WTC11 (cell line): ENCODE measurements around the gene ARHGAP42. TPM values are rescaled to one million over a fixed set of nuclear protein-coding genes. Genes with fewer than 3 reads are reported as not detected.

Experiments used
- ATAC-seq: fragments of 200-7000 bp; cut with Tn5 transposase; 2 replicates; pipeline ENCODE4 v1.10.0; 2021; ENCODE audit warnings: mild to moderate bottlenecking, moderate library complexity
- CTCF ChIA-PET: fragments of 300-600 bp; sonication (Branson Sonifier 250); formaldehyde crosslinking; loops from one replicate; lab custom pipeline; 2021; ENCODE audit warnings: antibody characterized with exemption; lab: Charles Lee
- POLR2A ChIA-PET: fragments of 350-600 bp; sonication (Branson Sonifier 250); formaldehyde crosslinking; loops from one replicate; lab custom pipeline; 2021; ENCODE audit warnings: antibody characterized with exemption; lab: Charles Lee
- DNase-seq: peaks from one replicate; pipeline ENCODE4 v3.0.0; 2021; ENCODE audit warnings: low spot score
- H3K27ac Mint-ChIP-seq: 2 replicates; pipeline ENCODE4 v1.8.0; 2021; ENCODE audit warnings: mixed read lengths
- H3K27me3 Mint-ChIP-seq: 2 replicates; pipeline ENCODE4 v1.8.0; 2021; ENCODE audit warnings: low read depth, mild to moderate bottlenecking, moderate library complexity, mixed read lengths
- H3K36me3 Mint-ChIP-seq: 2 replicates; pipeline ENCODE4 v1.8.0; 2021; ENCODE audit warnings: mixed read lengths
- H3K4me1 Mint-ChIP-seq: 2 replicates; pipeline ENCODE4 v1.8.0; 2022; ENCODE audit warnings: mixed read lengths
- H3K4me3 Mint-ChIP-seq: 2 replicates; pipeline ENCODE4 v1.8.0; 2021; ENCODE audit warnings: mild to moderate bottlenecking, moderate library complexity, mixed read lengths
- H3K9me3 Mint-ChIP-seq: 2 replicates; pipeline ENCODE4 v1.8.0; 2021; ENCODE audit warnings: mixed read lengths
- AR ChIP-seq: fragments of 250-450 bp; sonication (Bioruptor Pico); IDR thresholded peaks from 2 replicates; pipeline ENCODE4 v1.9.0; 2021; ENCODE audit warnings: mild to moderate bottlenecking
- ATF2 ChIP-seq: sonication (generic); formaldehyde crosslinking; IDR thresholded peaks from 2 replicates; pipeline ENCODE4 v1.8.1; 2022; ENCODE audit warnings: low read depth, missing genetic modification reagents, borderline replicate concordance
- CREM ChIP-seq: sonication (generic); formaldehyde crosslinking; IDR thresholded peaks from 2 replicates; pipeline ENCODE4 v1.8.1; 2022; ENCODE audit warnings: mild to moderate bottlenecking, missing genetic modification reagents, moderate library complexity
- E2F5 ChIP-seq: sonication (generic); formaldehyde crosslinking; IDR thresholded peaks from 2 replicates; pipeline ENCODE4 v1.8.1; 2022; ENCODE audit warnings: mild to moderate bottlenecking, moderate library complexity, missing genetic modification reagents
- ETV6 ChIP-seq: sonication (generic); formaldehyde crosslinking; IDR thresholded peaks from 2 replicates; pipeline ENCODE4 v1.8.1; 2022; ENCODE audit warnings: mild to moderate bottlenecking, missing genetic modification reagents
- GABPB1 ChIP-seq: sonication (generic); formaldehyde crosslinking; IDR thresholded peaks from 2 replicates; pipeline ENCODE4 v1.8.1; 2023; ENCODE audit warnings: mild to moderate bottlenecking, missing genetic modification reagents
- GRHL2 ChIP-seq: fragments of 250-450 bp; sonication (Bioruptor Pico); IDR thresholded peaks from 2 replicates; pipeline ENCODE4 v1.8.0; 2022; ENCODE audit warnings: mild to moderate bottlenecking, moderate library complexity; ENCODE audit not compliant: insufficient replicate concordance, severe bottlenecking
- KAT7 ChIP-seq: sonication (generic); formaldehyde crosslinking; IDR thresholded peaks from 2 replicates; pipeline ENCODE4 v1.8.1; 2023; ENCODE audit warnings: missing genetic modification reagents, mild to moderate bottlenecking, borderline replicate concordance
- MXD4 ChIP-seq: fragments of 250-450 bp; sonication (Bioruptor Pico); IDR thresholded peaks from 2 replicates; pipeline ENCODE4 v1.8.0; 2021; ENCODE audit warnings: mild to moderate bottlenecking, moderate library complexity, borderline replicate concordance
- MYBL2 ChIP-seq: sonication (generic); formaldehyde crosslinking; IDR thresholded peaks from 2 replicates; pipeline ENCODE4 v1.8.1; 2023; ENCODE audit warnings: mild to moderate bottlenecking, moderate library complexity, missing genetic modification reagents
- NFE2L1 ChIP-seq: sonication (generic); formaldehyde crosslinking; IDR thresholded peaks from 2 replicates; pipeline ENCODE4 v1.8.1; 2023; ENCODE audit warnings: missing genetic modification reagents
- NR2C2 ChIP-seq: sonication (generic); formaldehyde crosslinking; IDR thresholded peaks from 2 replicates; pipeline ENCODE4 v1.8.0; 2022; ENCODE audit warnings: mild to moderate bottlenecking, missing genetic modification reagents
- OVOL2 ChIP-seq: fragments of 250-450 bp; sonication (Bioruptor Pico); IDR thresholded peaks from 2 replicates; pipeline ENCODE4 v1.9.0; 2021; ENCODE audit warnings: mild to moderate bottlenecking, borderline replicate concordance
- SMAD4 ChIP-seq: sonication (generic); formaldehyde crosslinking; IDR thresholded peaks from 2 replicates; pipeline ENCODE4 v1.8.0; 2022; ENCODE audit warnings: mild to moderate bottlenecking, missing genetic modification reagents
- ZNF121 ChIP-seq: sonication (generic); formaldehyde crosslinking; IDR thresholded peaks from 2 replicates; pipeline ENCODE4 v1.8.0; 2023; ENCODE audit warnings: missing genetic modification reagents
- ZNF138 ChIP-seq: sonication (generic); formaldehyde crosslinking; conservative IDR thresholded peaks from 2 replicates; pipeline ENCODE4 v1.8.1; 2022; ENCODE audit warnings: mild to moderate bottlenecking, moderate library complexity, missing genetic modification reagents
- ZNF232 ChIP-seq: sonication (generic); formaldehyde crosslinking; IDR thresholded peaks from 2 replicates; pipeline ENCODE4 v1.8.0; 2022; ENCODE audit warnings: mild to moderate bottlenecking, missing genetic modification reagents
- ZNF263 ChIP-seq: sonication (generic); formaldehyde crosslinking; IDR thresholded peaks from 2 replicates; pipeline ENCODE4 v1.8.1; 2022; ENCODE audit warnings: low read depth, mild to moderate bottlenecking, moderate library complexity, missing genetic modification reagents
- ZNF671 ChIP-seq: fragments of 250-450 bp; sonication (Bioruptor Pico); IDR thresholded peaks from 2 replicates; pipeline ENCODE4 v1.8.0; 2021; ENCODE audit warnings: mild to moderate bottlenecking
- total RNA-seq: library from RNA; stranded (reverse); gene quantifications from 3 replicates; pipeline ENCODE4 v1.2.3, GENCODE V29; 2021
- TF ChIP-seq, protein P1 (sequence below): sonication (generic); formaldehyde crosslinking; IDR thresholded peaks from 2 replicates; pipeline ENCODE4 v1.8.0; 2022; ENCODE audit warnings: mild to moderate bottlenecking, missing genetic modification reagents
- TF ChIP-seq, protein P2 (sequence below): sonication (generic); formaldehyde crosslinking; IDR thresholded peaks from 2 replicates; pipeline ENCODE4 v1.8.0; 2022; ENCODE audit warnings: mild to moderate bottlenecking, missing genetic modification reagents
- TF ChIP-seq, protein P3 (sequence below): sonication (generic); formaldehyde crosslinking; IDR thresholded peaks from 2 replicates; pipeline ENCODE4 v1.8.1; 2023; ENCODE audit warnings: mild to moderate bottlenecking, missing genetic modification reagents

The ARHGAP42 gene
- total RNA-seq, 1 experiment from 2014 or later, result 32.5 TPM

GRCh38 chr11:100882957-100883356, 195.9 kb downstream of the ARHGAP42 start (continued):
- TF ChIP-seq ZNF263 (CRISPR knock-in tag) (no peak), ZNF138 (CRISPR knock-in tag) (no peak), ZNF121 (no peak), MXD4 (CRISPR knock-in tag) (no peak)

DNA sequence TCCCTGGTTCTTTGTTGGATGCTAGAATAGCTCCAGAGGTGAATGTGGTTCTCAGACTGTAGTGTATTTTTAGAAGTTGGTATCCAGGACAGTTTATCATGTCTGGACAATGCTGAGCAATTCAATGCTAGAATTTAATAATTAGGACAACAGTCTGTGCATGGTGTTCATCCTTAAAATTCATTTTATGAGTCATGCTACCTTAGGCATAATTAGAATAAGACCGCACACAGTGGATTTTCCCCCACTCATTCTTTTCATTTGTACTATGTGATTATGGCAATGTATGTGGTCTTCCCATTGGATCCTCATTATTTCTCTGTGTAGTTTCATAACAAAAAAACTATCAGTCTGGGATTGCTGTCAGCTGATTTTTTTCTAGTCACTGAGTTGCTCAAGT, 196.7 kb downstream of the ARHGAP42 start:
- ChIA-PET POLR2A (no interaction called here), CTCF (no interaction called here)
- H3K27me3 Mint-ChIP-seq, result no peaks in the 10 kb centered on the region
- TF ChIP-seq ZNF232, result no peak
- TF ChIP-seq, protein P1, sequence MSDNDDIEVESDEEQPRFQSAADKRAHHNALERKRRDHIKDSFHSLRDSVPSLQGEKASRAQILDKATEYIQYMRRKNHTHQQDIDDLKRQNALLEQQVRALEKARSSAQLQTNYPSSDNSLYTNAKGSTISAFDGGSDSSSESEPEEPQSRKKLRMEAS (CRISPR knock-in tag), result no peak
- TF ChIP-seq NR2C2 (CRISPR knock-in tag), result no peak
- no peak for TF ChIP-seq NFE2L1 (CRISPR knock-in tag)
- no peak for TF ChIP-seq OVOL2
- H3K9me3 Mint-ChIP-seq, result peaks cover 22% of the 10 kb centered on the region
- H3K4me1 Mint-ChIP-seq, result peaks cover 8% of the 10 kb centered on the region
- ATAC-seq, result no peak
- peaks cover 11% of the 10 kb centered on the region for H3K36me3 Mint-ChIP-seq
- no peak overlapping the region for H3K27ac Mint-ChIP-seq
- no peak for DNase-seq
- no peak overlapping the region for H3K4me3 Mint-ChIP-seq

- peak; percentile 87 for ATAC-seq
- CTCF ChIA-PET, result no interaction called here
- H3K4me1 Mint-ChIP-seq, result peaks cover 6% of the 10 kb centered on the region
Measured at GRCh38 chr11:100887659-100888058, 200.6 kb downstream of the ARHGAP42 start.

GRCh38 chr11:100888836-100889235, 201.7 kb downstream of the ARHGAP42 start:
- no peak for ATAC-seq
- no peak overlapping the region for H3K27ac Mint-ChIP-seq
- no peak for DNase-seq
- POLR2A ChIA-PET, result no interaction called here
- no peaks in the 10 kb centered on the region for H3K36me3 Mint-ChIP-seq
- CTCF ChIA-PET, result no interaction called here
- no peak overlapping the region for H3K4me3 Mint-ChIP-seq
- H3K4me1 Mint-ChIP-seq, result peaks cover 6% of the 10 kb centered on the region
- no peaks in the 10 kb centered on the region for H3K27me3 Mint-ChIP-seq
- H3K9me3 Mint-ChIP-seq, result no peaks in the 10 kb centered on the region
- no peak for TF ChIP-seq GABPB1
- no peak for TF ChIP-seq E2F5 (CRISPR knock-in tag)
- TF ChIP-seq, protein P2, sequence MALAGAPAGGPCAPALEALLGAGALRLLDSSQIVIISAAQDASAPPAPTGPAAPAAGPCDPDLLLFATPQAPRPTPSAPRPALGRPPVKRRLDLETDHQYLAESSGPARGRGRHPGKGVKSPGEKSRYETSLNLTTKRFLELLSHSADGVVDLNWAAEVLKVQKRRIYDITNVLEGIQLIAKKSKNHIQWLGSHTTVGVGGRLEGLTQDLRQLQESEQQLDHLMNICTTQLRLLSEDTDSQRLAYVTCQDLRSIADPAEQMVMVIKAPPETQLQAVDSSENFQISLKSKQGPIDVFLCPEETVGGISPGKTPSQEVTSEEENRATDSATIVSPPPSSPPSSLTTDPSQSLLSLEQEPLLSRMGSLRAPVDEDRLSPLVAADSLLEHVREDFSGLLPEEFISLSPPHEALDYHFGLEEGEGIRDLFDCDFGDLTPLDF (CRISPR knock-in tag), result no peak
- no peak for TF ChIP-seq ZNF121
- TF ChIP-seq AR (CRISPR knock-in tag), result no peak

More at GRCh38 chr11:100887659-100888058, 200.6 kb downstream of the ARHGAP42 start:
- POLR2A ChIA-PET, result no interaction called here
- Mint-ChIP-seq H3K27me3 (no peaks in the 10 kb centered on the region), H3K27ac (no peak overlapping the region), H3K36me3 (no peaks in the 10 kb centered on the region), H3K9me3 (no peaks in the 10 kb centered on the region), H3K4me3 (no peak overlapping the region)
- TF ChIP-seq, protein P2 (CRISPR knock-in tag), result no peak
- TF ChIP-seq MYBL2 (no peak), CREM (CRISPR knock-in tag) (no peak), ATF2 (CRISPR knock-in tag) (no peak), ZNF671 (CRISPR knock-in tag) (no peak), NFE2L1 (CRISPR knock-in tag) (no peak), SMAD4 (CRISPR knock-in tag) (no peak), GRHL2 (CRISPR knock-in tag) (no peak), KAT7 (no peak), ETV6 (CRISPR knock-in tag) (no peak)
- TF ChIP-seq, protein P3, sequence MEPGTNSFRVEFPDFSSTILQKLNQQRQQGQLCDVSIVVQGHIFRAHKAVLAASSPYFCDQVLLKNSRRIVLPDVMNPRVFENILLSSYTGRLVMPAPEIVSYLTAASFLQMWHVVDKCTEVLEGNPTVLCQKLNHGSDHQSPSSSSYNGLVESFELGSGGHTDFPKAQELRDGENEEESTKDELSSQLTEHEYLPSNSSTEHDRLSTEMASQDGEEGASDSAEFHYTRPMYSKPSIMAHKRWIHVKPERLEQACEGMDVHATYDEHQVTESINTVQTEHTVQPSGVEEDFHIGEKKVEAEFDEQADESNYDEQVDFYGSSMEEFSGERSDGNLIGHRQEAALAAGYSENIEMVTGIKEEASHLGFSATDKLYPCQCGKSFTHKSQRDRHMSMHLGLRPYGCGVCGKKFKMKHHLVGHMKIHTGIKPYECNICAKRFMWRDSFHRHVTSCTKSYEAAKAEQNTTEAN (CRISPR knock-in tag), result no peak
- no peak for DNase-seq
